MCF 10A (cell line): ENCODE results near the gene NUP43. TPM values are rescaled to one million over a fixed set of nuclear protein-coding genes. Genes with fewer than 3 reads are reported as not detected.
"Not testable (repeated sequence)": the region's sequence is repeated elsewhere in the genome, so short reads cannot be mapped to it uniquely, and the experiment has no call there.

Experiments
- BruUV-seq: library from RNA; stranded (reverse); fragments of 400-500 nt; replicated peaks from 2 replicates; lab custom pipeline; 2021; lab: Mats Ljungman, UMichigan
- CTCF ChIA-PET: fragments of 300-600 bp; sonication (Branson Sonifier 250); formaldehyde crosslinking; extraction: SDS; loops from one replicate; lab custom pipeline; 2021; ENCODE audit warnings: antibody characterized with exemption, inconsistent platforms; lab: Yijun Ruan, JAX
- POLR2A ChIA-PET: fragments of 300-600, 350-650 bp; sonication (Branson Sonifier 250); formaldehyde crosslinking; extraction: SDS; loops from one replicate; lab custom pipeline; 2020; ENCODE audit warnings: antibody characterized with exemption, inconsistent platforms; lab: Yijun Ruan, JAX
- DNase-seq: peaks from one replicate; pipeline ENCODE4 v3.0.0-alpha.2; 2018; ENCODE audit not compliant: unreplicated experiment
- H3K27ac Mint-ChIP-seq: one replicate; pipeline ENCODE4 v1.8.0; 2022; ENCODE audit warnings: mild to moderate bottlenecking, low read depth, mixed read lengths; ENCODE audit not compliant: unreplicated experiment
- H3K27me3 Mint-ChIP-seq: one replicate; pipeline ENCODE4 v1.8.0; 2022; ENCODE audit warnings: mixed read lengths; ENCODE audit not compliant: insufficient read depth, unreplicated experiment
- H3K36me3 Mint-ChIP-seq: one replicate; pipeline ENCODE4 v1.8.0; 2022; ENCODE audit warnings: mild to moderate bottlenecking, moderate library complexity, mixed read lengths; ENCODE audit not compliant: insufficient read depth, unreplicated experiment
- H3K4me1 Mint-ChIP-seq: one replicate; pipeline ENCODE4 v1.8.0; 2022; ENCODE audit warnings: mixed read lengths; ENCODE audit not compliant: insufficient read depth, unreplicated experiment
- H3K4me3 Mint-ChIP-seq: one replicate; pipeline ENCODE4 v1.8.0; 2022; ENCODE audit warnings: mild to moderate bottlenecking, moderate library complexity, mixed read lengths; ENCODE audit not compliant: unreplicated experiment
- H3K9me3 Mint-ChIP-seq: one replicate; pipeline ENCODE4 v1.8.0; 2022; ENCODE audit warnings: mixed read lengths; ENCODE audit not compliant: unreplicated experiment
- intact Hi-C: fragments of 100-400 bp; cut with micrococcal nuclease; formaldehyde crosslinking; loops from 2 replicates; pipeline ENCODE4 v1.14.1; 2022
- total RNA-seq: library from RNA; stranded (reverse); gene quantifications from 2 replicates; pipeline ENCODE4 v1.2.3, GENCODE V29; 2022
- TF ChIP-seq, protein P1 (sequence below): fragments of 200-600 bp; IDR thresholded peaks from one replicate; pipeline ENCODE4 v1.8.0; 2022; ENCODE audit warnings: antibody characterized with exemption, mild to moderate bottlenecking; ENCODE audit not compliant: unreplicated experiment

NUP43 gene
- total RNA-seq, 1 experiment from 2014 or later, result 50.5 TPM

DNA sequence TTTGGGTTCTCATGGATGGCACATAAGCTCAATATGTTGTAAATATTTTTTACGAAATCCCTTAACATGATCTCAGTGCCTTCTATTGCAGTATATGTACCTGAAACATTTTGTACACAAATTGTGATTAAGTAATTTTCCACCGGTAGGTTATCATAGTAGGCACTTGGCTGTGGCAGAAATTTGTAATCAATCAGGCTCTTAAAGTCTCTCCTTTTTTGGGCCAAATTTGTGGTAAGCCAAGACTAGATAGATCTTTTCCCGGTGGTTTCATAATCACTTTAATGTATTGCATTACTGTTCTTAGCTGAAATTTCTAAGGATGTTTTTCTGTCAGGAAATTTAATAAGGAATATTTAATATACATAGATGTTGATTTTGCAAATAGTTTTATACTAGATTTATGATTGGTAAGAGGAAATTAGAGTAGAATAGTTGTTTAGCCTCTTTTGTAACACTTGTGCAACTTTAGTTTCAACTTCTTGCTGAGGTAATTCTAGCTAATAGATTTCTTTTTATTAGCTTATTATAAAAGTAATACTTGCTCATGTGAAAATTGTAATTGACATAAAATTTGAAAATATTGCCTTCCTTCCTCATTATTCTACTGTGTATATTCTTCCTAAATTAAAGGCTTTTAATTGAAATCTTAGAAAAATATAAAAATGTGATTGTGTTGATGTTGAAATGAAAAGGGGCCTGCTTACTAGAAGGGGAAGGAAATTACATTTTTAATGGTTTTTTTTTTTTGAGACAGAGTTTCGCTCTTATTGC, 6.5 kb upstream of the NUP43 start:
- Mint-ChIP-seq H3K36me3 (peaks cover 20% of the 10 kb centered on the region), H3K4me1 (peaks cover 7% of the 10 kb centered on the region), H3K27me3 (no peaks in the 10 kb centered on the region), H3K9me3 (no peaks in the 10 kb centered on the region), H3K27ac (peak overlapping the region; percentile 27), H3K4me3 (peak overlapping the region; percentile 10)
- no TSS peak for BruUV-seq
- ChIA-PET CTCF (interaction anchor here (0.6 to 1.0 kb wide), 4 partner anchors 10 to 321 kb away, joined by 3 to 8 read pairs (median 4); no protein-coding TSS in a partner anchor), POLR2A (interaction anchor here (0.6 to 2.3 kb wide), 15 partner anchors 9 to 1640 kb away, joined by 3 to 24 read pairs (median 4); partner anchors contain the start of genes KATNA1 and LATS1)
- peak; percentile 30 for DNase-seq
- intact Hi-C loops, result loop anchor here (2.0 kb wide), 1 partner anchor 14 kb away; no protein-coding TSS in a partner anchor
- TF ChIP-seq, protein P1, sequence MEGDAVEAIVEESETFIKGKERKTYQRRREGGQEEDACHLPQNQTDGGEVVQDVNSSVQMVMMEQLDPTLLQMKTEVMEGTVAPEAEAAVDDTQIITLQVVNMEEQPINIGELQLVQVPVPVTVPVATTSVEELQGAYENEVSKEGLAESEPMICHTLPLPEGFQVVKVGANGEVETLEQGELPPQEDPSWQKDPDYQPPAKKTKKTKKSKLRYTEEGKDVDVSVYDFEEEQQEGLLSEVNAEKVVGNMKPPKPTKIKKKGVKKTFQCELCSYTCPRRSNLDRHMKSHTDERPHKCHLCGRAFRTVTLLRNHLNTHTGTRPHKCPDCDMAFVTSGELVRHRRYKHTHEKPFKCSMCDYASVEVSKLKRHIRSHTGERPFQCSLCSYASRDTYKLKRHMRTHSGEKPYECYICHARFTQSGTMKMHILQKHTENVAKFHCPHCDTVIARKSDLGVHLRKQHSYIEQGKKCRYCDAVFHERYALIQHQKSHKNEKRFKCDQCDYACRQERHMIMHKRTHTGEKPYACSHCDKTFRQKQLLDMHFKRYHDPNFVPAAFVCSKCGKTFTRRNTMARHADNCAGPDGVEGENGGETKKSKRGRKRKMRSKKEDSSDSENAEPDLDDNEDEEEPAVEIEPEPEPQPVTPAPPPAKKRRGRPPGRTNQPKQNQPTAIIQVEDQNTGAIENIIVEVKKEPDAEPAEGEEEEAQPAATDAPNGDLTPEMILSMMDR, result no peak

DNA sequence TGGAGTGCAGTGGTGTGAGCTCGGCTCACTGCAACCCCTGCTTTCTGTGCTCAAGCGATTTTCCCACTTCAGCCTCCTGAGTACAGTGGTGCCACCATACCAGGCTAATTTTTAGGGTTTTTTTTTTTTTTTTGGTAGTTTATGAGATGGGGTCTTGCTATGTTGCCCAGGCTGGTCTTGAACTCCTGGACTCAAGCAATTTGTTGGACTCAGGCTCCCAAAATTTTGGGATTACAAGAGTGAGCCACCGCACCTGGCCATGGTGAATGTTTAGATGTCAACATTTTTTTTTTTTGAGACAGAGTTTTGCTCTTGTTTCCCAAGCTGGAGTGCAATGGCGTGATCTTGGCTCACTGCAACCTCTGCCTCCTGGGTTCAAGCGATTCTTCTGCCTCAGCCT, 5.6 kb upstream of the NUP43 start:
- Mint-ChIP-seq H3K36me3 (peaks cover 20% of the 10 kb centered on the region), H3K4me3 (peak overlapping the region; percentile 88)
- H3K4me1 Mint-ChIP-seq, H3K27me3 Mint-ChIP-seq, H3K9me3 Mint-ChIP-seq, DNase-seq, H3K27ac Mint-ChIP-seq: not testable (repeated sequence)
- TSS peak; percentile 5 for BruUV-seq
- ChIA-PET POLR2A (interaction anchor here (0.6 to 2.3 kb wide), 9 partner anchors 10 to 207 kb away, joined by 3 to 24 read pairs (median 4); partner anchors contain the start of gene LATS1), CTCF (interaction anchor here (1.0 kb wide), 1 partner anchor 36 kb away, joined by 5 read pairs; no protein-coding TSS in a partner anchor)
- intact Hi-C loops, result loop anchor here (2.0 kb wide), 1 partner anchor 15 kb away; no protein-coding TSS in a partner anchor

DNA sequence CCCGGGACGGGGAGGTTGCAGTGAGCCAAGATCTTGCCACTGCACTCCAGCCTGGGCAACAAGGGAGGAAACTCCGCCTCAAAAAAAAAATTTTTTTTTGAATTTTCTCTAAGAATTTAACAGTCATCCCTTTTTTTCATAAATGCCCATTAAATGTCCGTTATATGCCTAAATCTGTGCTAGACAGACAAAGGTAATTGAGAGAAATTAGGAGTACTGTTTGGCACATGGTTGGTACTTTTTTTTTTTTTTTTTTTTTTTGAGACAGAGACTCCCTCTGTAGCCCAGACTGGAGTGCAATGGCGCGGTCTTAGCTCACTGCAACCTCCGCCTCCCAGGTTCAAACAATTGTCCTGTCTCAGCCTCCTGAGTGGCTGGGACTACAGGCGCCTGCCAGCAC, 4.9 kb upstream of the NUP43 start:
- TF ChIP-seq, protein P1, result no peak
- Mint-ChIP-seq H3K27me3 (no peaks in the 10 kb centered on the region), H3K4me1 (peaks cover 15% of the 10 kb centered on the region), H3K27ac (peak overlapping the region; percentile 88), H3K4me3 (peak overlapping the region; percentile 88), H3K36me3 (peaks cover 20% of the 10 kb centered on the region), H3K9me3 (no peaks in the 10 kb centered on the region)
- CTCF ChIA-PET, result interaction anchor here (0.7 kb wide), 1 partner anchor 29 kb away, joined by 5 read pairs; no protein-coding TSS in a partner anchor
- DNase-seq, result no peak
- no TSS peak for BruUV-seq
- POLR2A ChIA-PET, result interaction anchor here (0.7 to 8.6 kb wide), 11 partner anchors 9 to 186 kb away, joined by 3 to 138 read pairs (median 10); partner anchors contain the start of genes GINM1 and LATS1
- intact Hi-C loops, result no loop called here

DNA sequence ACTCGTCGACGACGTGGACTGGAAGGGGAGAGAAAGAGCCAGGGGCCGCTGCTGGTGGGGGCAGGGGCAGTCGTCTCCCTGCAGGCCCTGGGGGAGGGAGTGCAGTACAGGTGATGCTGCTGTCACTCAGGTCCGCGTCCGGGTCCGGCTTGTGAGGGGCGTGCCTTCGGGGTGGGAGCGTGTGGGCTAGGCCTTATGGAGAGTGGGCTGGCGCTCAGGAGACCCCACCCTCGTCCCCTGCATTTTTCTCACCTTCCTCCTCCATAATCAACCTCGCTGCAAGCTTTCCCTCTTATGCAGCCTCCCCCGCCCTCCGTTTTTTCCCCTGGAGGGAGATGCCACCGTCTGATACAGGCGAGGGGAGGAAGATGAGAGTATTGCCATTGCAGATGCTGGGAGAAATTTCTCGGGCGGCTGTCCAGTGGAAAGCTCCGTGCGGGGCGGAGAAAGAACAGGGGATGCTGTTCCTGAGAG, 3.8 kb upstream of the NUP43 start:
- peak overlapping the region; percentile 88 for H3K4me3 Mint-ChIP-seq
- peak overlapping the region; percentile 88 for H3K27ac Mint-ChIP-seq
- no peaks in the 10 kb centered on the region for H3K27me3 Mint-ChIP-seq
- POLR2A ChIA-PET, result interaction anchor here (0.6 to 8.6 kb wide), 28 partner anchors 10 to 1624 kb away, joined by 3 to 138 read pairs (median 4); partner anchors contain the start of genes GINM1, KATNA1, LATS1 and PPIL4
- TF ChIP-seq, protein P1, result no peak
- peak; percentile 57 for DNase-seq
- no TSS peak for BruUV-seq
- peaks cover 10% of the 10 kb centered on the region for H3K36me3 Mint-ChIP-seq
- intact Hi-C loops, result no loop called here
- peaks cover 8% of the 10 kb centered on the region for H3K4me1 Mint-ChIP-seq
- no peaks in the 10 kb centered on the region for H3K9me3 Mint-ChIP-seq
- CTCF ChIA-PET, result interaction anchor here (1.2 kb wide), 1 partner anchor 36 kb away, joined by 3 read pairs; no protein-coding TSS in a partner anchor
